Measurements from ENCODE around the gene LRRC1.
"Not testable (repeated sequence)": the region's sequence is repeated elsewhere in the genome, so short reads cannot be mapped to it uniquely, and the experiment has no call there.

Gene LRRC1

DNA sequence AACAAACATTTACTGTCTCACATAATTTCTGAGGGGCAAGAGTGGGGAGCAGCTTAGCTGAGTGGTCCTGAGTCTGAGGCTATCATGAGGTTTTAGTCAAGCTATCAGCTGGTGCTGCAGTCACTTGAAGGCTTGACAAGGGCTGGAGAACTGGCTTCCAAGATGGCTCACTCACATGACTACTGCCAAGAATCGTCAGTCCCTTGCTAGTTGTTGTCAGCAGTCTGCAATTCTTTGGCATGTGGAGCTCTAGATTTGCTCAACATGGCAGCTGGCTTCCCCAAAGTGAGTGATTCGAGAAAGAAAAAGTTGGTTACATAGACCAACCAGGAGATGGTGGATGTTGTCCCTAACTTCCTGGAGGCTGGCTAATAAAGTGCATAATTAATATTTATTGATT is 2.8 kb upstream of the LRRC1 start:
- in situ Hi-C loops (cut with HindIII; ENCODE audit: low sequenced_read_pairs), result no loop called here

DNA sequence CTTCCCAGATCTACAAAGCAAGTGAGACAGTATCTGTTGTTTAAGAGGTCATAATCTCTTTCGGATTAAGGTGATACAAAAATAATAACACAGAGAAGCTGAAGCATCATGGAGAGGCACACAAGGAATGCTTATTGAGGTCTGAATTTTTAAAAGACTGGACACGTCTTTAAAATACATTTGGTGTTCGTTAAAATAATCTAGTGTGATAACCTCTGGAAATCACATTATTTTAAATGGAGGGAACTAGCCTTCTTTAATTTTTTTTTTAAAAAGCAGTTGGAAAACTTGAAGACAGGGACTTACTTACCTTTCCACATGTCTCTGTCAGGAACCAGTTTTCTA is 1.9 kb upstream of the LRRC1 start:
- in situ Hi-C loops (cut with HindIII; ENCODE audit: low sequenced_read_pairs), result no loop called here

DNA sequence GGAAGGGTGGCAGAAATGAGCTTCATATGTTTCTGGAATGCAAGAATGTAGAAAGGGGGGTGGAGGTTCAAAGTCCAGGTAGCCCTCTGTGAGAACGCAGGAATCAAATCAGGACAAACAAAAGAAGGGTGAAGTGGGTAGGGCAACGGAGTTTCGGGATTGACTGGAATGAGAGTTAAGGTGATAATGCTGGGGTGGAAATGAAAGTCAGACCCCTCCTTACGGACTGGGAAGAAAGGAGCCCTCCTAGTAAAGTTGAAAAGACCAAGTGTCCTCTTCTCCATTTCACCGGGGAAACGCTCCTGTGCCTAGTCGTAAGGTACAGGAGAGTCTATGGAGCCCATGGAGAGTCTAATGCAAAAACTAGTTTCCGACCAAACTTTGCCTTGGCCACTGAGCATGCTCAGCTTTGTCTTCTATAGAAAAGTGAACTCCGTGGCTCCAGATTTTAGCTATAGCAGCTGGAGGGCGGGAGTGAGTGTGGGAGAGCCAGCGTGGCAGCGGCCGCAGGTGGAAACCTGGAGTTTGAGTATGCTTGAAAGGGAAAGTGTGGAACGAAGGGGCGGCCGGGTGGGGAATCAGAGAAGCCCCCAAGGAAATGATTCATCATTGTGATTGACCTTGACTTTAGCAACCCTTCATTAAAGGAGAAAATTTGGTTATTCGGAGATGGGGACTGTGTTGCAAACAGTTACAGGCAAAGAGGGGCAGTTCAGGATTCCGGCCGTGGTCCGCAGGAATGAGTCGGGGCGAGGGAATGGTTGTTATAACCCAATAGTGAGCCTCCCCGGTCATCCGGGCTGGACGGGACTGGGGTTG is 1.3 kb upstream of the LRRC1 start:
- in situ Hi-C loops (cut with HindIII; ENCODE audit: low sequenced_read_pairs), result no loop called here

DNA sequence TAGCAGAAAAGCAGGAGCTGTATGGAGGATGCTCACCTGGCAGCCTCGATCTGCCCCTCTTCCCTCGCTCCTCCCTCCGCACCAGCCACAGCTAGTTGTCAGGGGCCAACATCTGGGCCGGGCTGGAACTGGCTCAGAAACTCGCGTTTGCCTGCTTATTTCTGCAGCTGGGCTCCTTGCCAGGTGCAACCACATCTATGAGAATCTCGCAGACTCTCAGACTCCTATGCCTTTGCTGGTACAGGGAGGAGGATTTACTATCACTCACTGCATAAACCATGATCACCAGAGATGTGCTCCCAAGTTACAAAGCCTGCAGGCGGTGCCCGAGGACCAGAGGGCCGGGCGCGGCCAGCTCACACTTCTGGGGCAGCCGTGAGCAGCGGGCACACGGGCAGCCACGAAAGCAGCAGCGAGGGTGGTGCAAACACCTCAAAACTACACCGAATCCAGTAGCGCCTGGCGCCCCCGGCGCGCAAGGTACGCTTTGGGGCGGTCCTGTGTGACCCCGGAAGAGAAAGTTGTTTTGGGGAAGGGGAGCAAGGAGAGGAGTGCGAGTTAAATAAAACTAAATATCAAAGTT is 577 bp upstream of the LRRC1 start:
- in situ Hi-C loops (cut with HindIII; ENCODE audit: low sequenced_read_pairs), result no loop called here

DNA sequence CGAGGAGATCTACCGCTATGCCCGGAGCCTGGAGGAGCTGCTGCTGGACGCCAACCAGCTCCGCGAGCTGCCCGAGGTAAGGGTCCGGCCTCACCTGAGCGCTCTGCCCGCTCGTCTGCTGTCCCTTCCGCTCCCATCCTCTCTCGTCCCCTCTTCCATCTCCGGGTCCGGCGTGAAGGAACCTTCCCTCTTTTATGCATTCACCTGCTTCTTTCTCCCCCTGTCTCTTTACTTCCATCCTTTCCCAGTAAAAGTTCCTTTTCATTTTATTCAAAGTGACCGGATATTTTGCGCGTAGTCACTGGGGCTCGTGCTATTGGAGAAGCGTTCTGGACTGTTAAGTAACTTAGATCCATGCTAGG is 516 bp downstream of the LRRC1 start:
- in situ Hi-C loops (cut with HindIII; ENCODE audit: low sequenced_read_pairs), result no loop called here

DNA sequence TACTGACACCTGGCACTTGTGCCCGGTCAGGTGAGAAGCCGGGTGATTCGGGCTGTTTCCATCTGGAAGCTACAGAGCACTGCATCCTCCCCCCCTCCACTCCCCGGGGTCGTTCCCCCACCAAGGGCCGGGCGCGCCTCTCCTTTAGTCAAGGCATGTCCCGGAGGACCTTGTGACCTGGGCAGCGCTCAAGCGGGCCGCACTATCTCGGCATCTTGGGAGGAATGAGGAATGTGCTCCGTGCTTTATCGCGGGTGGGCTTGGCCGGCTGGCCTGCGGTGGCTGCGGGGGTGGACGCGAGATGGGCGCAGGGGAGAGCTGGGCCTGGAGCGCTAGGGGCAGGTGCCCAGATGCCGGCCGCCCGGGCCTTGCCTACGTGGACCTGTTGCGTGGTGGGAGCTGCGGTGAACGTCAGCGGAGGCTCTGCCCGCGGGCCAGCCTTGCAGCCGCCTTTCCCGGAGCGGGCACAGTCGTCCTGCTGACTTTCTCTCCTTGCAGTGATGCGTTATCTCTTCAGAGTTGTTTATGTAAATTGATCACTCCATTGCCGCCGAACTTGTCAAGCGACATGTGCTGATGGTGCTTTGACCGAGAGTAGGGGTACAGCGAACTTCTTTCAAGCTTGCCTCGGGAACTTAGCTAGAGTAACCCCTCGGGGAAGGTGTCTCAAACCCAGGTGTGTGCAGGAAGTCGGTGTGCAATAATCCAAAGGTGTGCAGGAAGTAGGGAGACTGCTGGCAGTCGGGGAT is 1.1 kb downstream of the LRRC1 start:
- in situ Hi-C loops (cut with HindIII; ENCODE audit: low sequenced_read_pairs), result no loop called here

DNA sequence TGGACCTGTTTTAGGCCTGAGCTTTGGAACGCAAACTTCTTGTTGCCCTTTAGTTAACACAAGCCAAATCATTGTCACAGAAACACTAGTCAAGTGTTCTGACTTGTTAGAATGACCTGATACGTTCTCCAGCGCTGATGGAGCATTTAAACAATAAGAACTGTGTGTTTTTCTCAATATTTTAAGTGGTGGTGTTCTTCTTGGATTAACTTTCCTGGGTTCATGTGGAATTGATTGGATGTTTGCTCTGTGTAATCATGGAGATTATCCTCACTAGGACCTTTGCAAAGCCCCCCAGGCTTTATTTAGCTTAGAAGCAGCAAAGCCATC is 1.6 kb downstream of the LRRC1 start:
- in situ Hi-C loops (cut with HindIII; ENCODE audit: low sequenced_read_pairs), result no loop called here

DNA sequence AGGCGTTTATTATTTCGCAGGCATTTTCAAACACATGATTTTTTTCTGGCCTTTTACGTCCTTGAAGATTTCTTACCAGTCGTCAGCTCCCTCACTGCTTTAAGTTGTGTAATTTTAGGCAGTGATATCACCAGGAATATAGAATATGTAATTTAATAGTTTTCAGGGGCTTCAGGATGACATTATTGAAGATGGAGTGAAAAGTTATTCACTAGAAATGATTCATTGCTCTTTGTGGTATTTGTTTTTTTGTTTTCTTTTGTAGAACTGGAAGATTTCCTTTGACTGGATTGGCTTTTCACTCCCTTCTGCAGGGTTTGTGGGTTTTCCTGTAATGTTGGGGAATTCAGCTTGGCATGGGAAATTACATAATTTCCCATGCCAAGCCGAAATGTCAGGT is 2.0 kb downstream of the LRRC1 start:
- in situ Hi-C loops (cut with HindIII; ENCODE audit: low sequenced_read_pairs), result no loop called here

DNA sequence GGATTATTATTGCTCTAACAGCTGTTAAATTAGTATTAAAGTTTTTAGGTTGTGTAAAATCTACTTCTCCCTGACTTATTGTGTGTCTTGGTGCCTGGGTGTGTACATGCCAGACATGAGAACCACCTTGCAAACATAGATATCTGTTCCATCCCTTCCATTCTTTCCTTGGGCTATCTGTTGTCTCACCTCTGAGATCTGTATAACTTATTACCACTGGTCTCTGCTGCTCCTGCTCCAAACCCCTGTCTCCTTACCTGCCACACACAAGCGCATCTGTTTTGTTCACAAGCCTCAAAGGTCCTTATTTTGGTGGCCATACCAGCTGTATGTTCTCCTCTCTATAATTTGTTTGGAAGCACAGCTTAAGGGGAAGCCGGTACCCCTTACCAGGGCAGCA is 2.5 kb downstream of the LRRC1 start:
- in situ Hi-C loops (cut with HindIII; ENCODE audit: low sequenced_read_pairs), result no loop called here

DNA sequence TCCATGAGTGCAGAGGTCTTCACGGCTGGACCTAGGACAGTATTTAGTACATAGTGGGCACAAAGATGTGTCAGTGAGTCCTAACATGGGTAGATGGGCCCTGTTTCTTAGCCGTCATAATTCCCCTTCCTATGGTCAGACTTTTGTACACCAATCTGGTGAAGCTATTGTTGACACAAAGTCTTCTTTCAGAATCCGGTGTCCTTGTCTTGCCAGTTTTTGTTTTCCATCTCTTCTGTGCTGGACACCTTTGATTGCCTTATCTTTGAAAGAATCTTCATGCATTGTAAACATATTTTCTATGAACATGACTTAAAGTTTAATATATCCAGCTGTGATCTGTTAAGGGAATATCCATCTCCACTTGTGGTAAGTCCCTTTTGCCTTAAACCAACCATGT is 4.5 kb downstream of the LRRC1 start:
- in situ Hi-C loops (cut with HindIII; ENCODE audit: low sequenced_read_pairs), result no loop called here

DNA sequence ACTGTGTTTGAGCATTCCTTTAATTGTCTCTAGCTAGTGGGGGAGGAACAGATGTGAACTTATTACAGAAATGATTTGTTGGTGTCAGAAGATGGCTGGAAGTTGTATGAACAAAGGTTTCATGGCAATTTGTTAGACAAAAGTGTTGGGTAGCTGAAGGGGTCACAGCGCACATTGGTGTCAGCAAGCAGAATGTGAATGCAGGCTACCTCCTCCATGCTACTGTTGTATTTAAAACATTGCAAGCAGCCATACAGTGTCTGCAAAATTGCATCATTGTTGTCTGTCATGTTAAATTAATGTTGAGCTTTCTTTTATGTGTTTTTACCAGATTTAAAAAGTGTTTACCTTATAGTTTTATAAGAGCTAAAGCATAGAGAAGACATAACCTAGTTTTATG is 6.2 kb downstream of the LRRC1 start:
- in situ Hi-C loops (cut with HindIII; ENCODE audit: low sequenced_read_pairs), result no loop called here

DNA sequence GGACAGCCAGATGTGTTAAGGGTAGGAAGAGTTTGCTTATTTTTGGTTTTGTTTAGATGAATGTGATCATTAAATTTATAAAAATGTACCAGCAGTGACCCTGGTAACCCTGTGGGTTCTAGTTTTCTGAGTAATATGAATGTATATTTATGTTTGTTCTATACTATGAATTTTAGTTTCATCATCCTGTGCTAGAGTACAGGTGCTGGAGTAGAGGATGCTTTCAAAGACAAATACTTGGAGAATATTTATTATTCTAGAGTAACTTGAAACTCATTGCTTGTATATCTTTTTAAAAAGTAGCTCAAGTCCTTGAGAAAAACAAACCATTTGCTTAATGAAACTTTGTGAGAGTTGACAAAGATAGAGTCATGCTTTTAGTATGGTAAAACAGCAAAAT is 7.8 kb downstream of the LRRC1 start:
- in situ Hi-C loops (cut with HindIII; ENCODE audit: low sequenced_read_pairs), result no loop called here

DNA sequence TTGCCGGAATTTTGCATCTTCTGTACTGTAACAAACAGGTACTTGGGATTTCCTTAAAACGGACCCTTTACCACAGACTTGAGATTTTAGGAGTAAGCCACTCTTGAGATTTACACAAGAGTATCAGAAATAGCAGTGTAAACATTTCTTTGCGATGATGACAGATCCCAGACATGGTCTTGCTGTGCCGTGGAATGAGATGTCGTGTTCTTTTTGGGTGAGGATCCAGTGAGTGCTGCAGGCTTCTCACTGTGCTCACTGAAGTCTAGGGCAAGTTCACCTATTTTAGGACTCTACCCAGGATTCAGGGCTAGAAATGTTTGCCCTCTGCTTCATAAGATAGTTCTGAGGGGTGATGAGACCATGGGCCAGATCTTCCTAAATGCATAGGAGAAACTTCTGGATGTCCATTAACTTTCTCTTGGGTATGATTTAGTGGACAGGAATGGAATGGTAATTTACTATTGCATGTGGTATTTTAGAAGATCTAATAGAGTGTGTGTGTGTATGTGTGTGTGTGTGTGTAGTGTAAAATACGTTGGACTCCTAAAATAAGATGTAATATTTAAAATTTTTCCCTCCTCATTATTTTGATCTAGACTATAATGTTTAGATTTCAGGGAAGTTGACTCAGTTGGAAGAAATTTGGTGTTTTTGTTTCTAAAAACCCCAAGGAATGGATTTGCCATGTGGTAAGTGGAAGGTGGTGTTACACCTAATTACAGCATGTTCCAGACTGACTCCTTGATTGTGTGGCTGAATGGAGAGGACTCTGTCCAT is 8.5 kb downstream of the LRRC1 start:
- in situ Hi-C loops (cut with HindIII; ENCODE audit: low sequenced_read_pairs), result no loop called here

DNA sequence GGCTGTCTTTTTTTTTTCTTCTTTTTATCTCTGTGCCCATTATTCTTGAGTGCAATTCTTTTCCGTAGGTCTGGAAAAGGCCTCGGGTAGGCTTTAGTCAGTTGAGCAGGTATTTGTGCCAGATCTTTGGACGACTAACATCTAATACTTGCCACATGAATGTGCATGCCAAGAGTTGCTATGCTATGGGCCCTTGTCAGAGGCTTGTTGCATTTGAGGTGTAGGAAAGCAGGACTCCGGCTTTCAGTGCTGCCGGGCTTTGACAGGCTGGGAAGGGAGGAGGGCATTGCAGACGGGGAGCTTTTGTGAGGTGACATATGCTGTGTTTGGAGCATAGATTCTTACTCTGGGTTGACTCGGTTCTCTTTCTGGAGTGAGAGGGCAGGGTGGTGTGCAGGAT is 10.2 kb downstream of the LRRC1 start:
- in situ Hi-C loops (cut with HindIII; ENCODE audit: low sequenced_read_pairs), result no loop called here

DNA sequence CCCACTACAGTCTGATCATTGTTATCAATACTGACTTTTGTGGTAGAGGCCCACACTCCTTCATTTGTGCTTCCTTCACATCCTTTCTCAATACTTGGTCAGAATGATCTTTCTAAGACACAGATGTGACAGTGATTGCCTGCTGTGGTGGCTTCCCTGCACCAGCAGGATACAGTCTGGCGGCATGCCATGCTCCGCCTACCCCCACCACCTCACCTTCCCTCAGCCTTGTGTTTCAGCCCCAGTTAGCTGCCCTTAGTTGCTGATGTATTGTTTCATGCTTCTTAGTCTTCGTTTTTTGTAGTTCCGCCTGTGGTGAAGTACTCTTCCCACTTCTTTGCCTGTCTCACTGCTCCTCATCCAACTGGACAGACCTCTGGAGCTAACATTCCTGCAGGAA is 10.9 kb downstream of the LRRC1 start:
- in situ Hi-C loops (cut with HindIII; ENCODE audit: low sequenced_read_pairs), result no loop called here

DNA sequence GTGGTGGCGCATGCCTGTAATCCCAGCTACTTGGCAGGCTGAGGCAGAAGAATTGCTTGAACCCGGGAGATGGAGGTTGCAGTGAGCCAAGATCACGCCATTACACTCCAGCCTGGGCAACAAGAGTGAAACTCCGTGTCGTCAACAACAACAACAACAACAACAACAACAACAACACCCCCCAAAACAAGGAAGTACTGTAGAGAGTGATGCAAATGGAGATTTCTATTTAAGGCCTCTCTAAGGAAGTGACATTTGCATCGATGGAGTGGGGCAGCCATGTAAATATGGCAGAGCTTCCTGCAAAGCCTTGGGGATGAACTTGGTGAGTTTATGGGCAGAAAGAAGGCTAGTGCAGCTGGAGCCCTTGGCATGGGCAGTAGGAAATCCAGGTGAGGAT is 12.8 kb downstream of the LRRC1 start:
- in situ Hi-C loops (cut with HindIII; ENCODE audit: low sequenced_read_pairs), result not testable (repeated sequence)

DNA sequence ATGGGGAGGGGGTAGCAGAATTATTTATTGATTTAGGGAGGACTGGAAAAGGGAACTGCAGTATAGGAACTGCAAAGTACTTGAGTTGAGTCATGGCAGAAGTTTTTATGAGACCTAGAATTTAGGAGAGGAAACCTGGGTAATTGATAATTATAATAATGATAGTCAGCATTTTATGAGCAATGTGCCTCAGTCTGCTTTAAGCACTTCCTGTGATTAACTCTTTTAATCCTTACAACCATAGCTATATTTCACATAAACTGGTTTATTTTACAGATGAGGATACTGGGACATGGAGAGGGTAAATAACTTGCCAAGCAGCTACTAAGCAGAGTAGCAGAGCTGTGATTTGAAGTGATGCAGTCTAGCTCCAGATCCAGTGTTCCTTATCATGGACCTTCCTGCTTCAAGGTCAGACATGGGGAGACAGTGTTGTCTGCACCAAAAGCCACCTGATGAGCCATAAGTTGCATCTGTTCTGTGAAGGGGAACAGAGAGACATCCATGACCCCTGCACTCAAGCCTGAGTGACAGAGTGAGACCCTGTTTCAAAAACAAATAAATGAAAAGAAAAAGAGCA is 13.6 kb downstream of the LRRC1 start:
- in situ Hi-C loops (cut with HindIII; ENCODE audit: low sequenced_read_pairs), result no loop called here

DNA sequence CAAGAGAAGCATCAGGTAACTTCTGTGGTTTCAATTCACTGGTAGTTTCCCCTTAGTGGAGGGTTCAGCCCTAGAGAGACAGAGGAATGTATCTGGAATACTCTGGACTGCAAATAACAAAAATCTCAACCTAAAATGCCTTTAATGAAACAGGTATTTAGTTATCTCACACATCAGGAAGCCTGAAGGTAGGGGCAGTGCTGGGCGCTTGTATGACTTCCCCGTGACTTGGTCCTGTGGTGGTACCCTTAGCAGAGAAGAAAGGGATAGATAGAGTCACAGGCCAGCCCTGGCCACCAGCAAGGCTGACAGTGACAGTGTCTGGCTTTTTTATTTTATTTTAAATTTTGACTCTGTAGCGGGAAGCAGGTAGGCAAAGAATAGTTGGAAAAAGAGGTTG is 14.9 kb downstream of the LRRC1 start:
- in situ Hi-C loops (cut with HindIII; ENCODE audit: low sequenced_read_pairs), result no loop called here

DNA sequence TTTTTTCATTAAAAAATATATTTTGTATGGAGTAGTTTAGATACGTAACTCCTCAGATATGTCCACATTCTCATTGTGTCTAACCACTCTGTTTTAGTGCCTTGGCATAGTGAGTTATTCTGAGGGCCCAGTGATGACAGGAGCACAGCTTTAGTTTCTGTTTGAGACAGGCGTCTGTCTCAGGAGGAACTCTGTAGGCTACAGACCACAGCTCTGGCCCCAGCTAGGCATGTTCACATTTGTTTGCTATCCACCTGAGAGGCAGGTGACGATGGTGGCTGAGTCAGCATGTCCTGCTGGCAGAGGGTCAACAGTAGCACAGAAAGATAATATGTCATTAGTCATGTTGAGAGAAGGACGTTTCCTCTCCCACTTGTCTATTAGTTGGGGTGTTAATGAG is 16.3 kb downstream of the LRRC1 start:
- in situ Hi-C loops (cut with HindIII; ENCODE audit: low sequenced_read_pairs), result no loop called here

DNA sequence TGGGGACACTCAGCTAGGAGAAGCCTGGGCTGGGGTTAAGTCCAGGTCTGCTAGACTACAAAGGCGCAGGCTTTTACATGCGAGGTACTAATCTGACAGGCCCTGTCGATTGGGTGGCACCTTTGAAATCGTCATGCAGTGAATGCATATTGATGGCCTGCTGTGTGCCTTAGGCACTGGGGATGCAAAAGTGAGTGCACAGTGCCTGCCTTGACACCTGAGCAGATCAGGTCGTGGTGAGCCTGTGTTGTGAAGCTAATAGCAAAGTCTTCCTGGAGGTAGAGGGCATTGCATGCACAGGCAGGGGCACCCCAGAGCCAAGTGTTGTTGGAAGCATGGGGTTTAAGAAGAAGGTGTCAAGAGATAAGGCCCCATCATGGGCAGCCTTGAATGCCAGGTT is 16.9 kb downstream of the LRRC1 start:
- in situ Hi-C loops (cut with HindIII; ENCODE audit: low sequenced_read_pairs), result no loop called here

DNA sequence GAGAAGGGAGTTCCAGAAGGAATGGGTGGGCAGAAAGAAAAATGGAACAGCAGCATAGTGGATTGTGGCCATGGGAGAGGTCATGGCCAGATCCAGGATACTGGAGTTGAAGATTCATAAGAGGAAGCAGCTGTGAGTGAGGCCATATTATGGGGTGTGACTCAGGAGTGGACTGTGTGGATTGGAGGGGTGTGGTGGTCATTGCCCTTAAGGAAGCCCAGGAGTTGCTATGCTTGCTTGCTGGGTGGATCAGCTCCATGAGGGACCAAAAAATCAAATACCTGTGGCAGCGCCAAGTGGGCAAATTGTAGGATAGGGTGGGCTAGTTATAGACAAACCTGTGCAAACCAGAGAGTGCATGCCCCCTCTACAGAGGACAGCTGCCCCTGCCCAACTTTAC is 18.3 kb downstream of the LRRC1 start:
- in situ Hi-C loops (cut with HindIII; ENCODE audit: low sequenced_read_pairs), result no loop called here
